A549 (cell line): ENCODE results near the gene TSPAN5. TPM values are rescaled to one million over a fixed set of nuclear protein-coding genes. Genes with fewer than 3 reads are reported as not detected.

Experiments
- ATAC-seq, 2 experiments: fragments of 200-7000 bp in 1 of 2; fragments of >200 bp in 1 of 2; cut with Nextera tagmentation in 1 of 2; cut with Tn5 transposase in 1 of 2; 3 replicates each; pipeline versions ENCODE4 v1.8.0 to v1.9.1; 2018 to 2020; ENCODE audit warnings: mild to moderate bottlenecking in 1 of 2, moderate library complexity in 1 of 2
- CTCF ChIA-PET: fragments of 300-600 bp; sonication (Branson Sonifier 250); formaldehyde crosslinking; extraction: SDS; loops from one replicate; lab custom pipeline; 2021; ENCODE audit warnings: antibody characterized with exemption, inconsistent platforms; lab: Yijun Ruan, JAX
- POLR2A ChIA-PET: fragments of 350-600 bp; formaldehyde crosslinking; extraction: SDS; loops from one replicate; lab custom pipeline; 2021; ENCODE audit warnings: antibody characterized with exemption, inconsistent platforms; lab: Yijun Ruan, JAX
- DNase-seq, 2 experiments: peaks; one replicate each; pipeline versions ENCODE4 v3.0.0 to v3.0.0-alpha.2; 2011 to 2016; ENCODE audit warnings: low read depth in 1 of 2, low spot score in 1 of 2
- FAIRE-seq: peaks from 2 replicates; lab custom pipeline; 2011; peaks lifted over from hg19 to GRCh38; lab: Jason Lieb, UNC
- H3K27ac ChIP-seq, 2 experiments: fragments of >200 bp; sonication (Bioruptor Twin); formaldehyde crosslinking; 3 replicates each; pipeline ENCODE4 v1.5.1; 2016 to 2017
- H3K4me1 ChIP-seq: fragments of >200 bp; sonication (Bioruptor Twin); formaldehyde crosslinking; 3 replicates; pipeline ENCODE4 v1.6.1; 2016
- H3K4me2 ChIP-seq: fragments of >200 bp; sonication (Bioruptor Twin); formaldehyde crosslinking; 3 replicates; pipeline ENCODE4 v1.6.1; 2016
- H3K4me3 ChIP-seq: fragments of >200 bp; sonication (Bioruptor Twin); formaldehyde crosslinking; 3 replicates; pipeline ENCODE4 v1.5.1; 2016
- H3K9me3 ChIP-seq: fragments of >200 bp; sonication (Bioruptor Twin); formaldehyde crosslinking; 3 replicates; pipeline ENCODE4 v1.6.1; 2016
- CBX8 ChIP-seq: fragments of 200-600 bp; sonication (generic); IDR thresholded peaks from 2 replicates; pipeline ENCODE4 v1.6.1; 2016
- CEBPB ChIP-seq, 2 experiments: fragments of >200 bp in 1 of 2; sonication (Bioruptor Twin) in 1 of 2; formaldehyde crosslinking in 1 of 2; IDR thresholded peaks; 2 replicates each; pipeline ENCODE4 v1.6.1; 2012 to 2016
- CHD4 ChIP-seq: fragments of 200-600 bp; sonication (generic); IDR thresholded peaks from 2 replicates; pipeline ENCODE4 v1.6.1; 2016; ENCODE audit warnings: antibody characterized with exemption, mild to moderate bottlenecking, borderline replicate concordance
- EHF ChIP-seq: fragments of 250-450 bp; sonication (Bioruptor Pico); IDR thresholded peaks from 2 replicates; pipeline ENCODE4 v1.5.0; 2020; ENCODE audit warnings: mild to moderate bottlenecking
- ESRRA ChIP-seq: fragments of 150-350 bp; IDR thresholded peaks from 2 replicates; pipeline ENCODE4 v1.6.1; 2014; ENCODE audit warnings: mild to moderate bottlenecking, low read length, borderline replicate concordance
- HEYL ChIP-seq: fragments of 250-450 bp; sonication (Bioruptor Pico); IDR thresholded peaks from 2 replicates; pipeline ENCODE4 v1.8.0; 2021; ENCODE audit warnings: mild to moderate bottlenecking, moderate library complexity
- HOXA7 ChIP-seq: fragments of 250-450 bp; sonication (Bioruptor Pico); IDR thresholded peaks from 2 replicates; pipeline ENCODE4 v1.5.0; 2020; ENCODE audit warnings: mild to moderate bottlenecking, moderate library complexity
- JUN ChIP-seq, 2 experiments: fragments of >200 bp; sonication (Bioruptor Twin); formaldehyde crosslinking; IDR thresholded peaks; 2 replicates in 1 of 2; 3 replicates in 1 of 2; pipeline ENCODE4 v1.6.1; 2016 to 2017
- KDM1A ChIP-seq: fragments of 200-600 bp; sonication (generic); IDR thresholded peaks from 2 replicates; pipeline ENCODE4 v1.6.1; 2016; ENCODE audit warnings: low read depth, mild to moderate bottlenecking
- MAZ ChIP-seq: fragments of 150-350 bp; IDR thresholded peaks from 2 replicates; pipeline ENCODE4 v1.6.1; 2014; ENCODE audit warnings: antibody characterized with exemption, low read depth, low read length, borderline replicate concordance
- NR3C1 ChIP-seq: fragments of >200 bp; sonication (Bioruptor Twin); formaldehyde crosslinking; IDR thresholded peaks from 3 replicates; pipeline ENCODE4 v1.6.1; 2017
- POLR2A ChIP-seq: IDR thresholded peaks from 2 replicates; pipeline ENCODE4 v1.6.1; 2012; ENCODE audit warnings: mild to moderate bottlenecking, low read length
- SMC3 ChIP-seq: fragments of >200 bp; sonication (Bioruptor Twin); formaldehyde crosslinking; IDR thresholded peaks from 3 replicates; pipeline ENCODE4 v1.6.1; 2018; ENCODE audit warnings: inconsistent platforms
- SREBF2 ChIP-seq: fragments of 450-650 bp; IDR thresholded peaks from 2 replicates; pipeline ENCODE4 v1.6.1; 2014; ENCODE audit warnings: mild to moderate bottlenecking, moderate library complexity
- ZC3H11A ChIP-seq: fragments of 450-650 bp; IDR thresholded peaks from 2 replicates; pipeline ENCODE4 v1.6.1; 2014; ENCODE audit warnings: antibody characterized with exemption, mild to moderate bottlenecking
- ZFP36 ChIP-seq: fragments of 450-650 bp; IDR thresholded peaks from 2 replicates; pipeline ENCODE4 v1.6.1; 2014; ENCODE audit warnings: borderline replicate concordance; ENCODE audit not compliant: partially characterized antibody
- WGBS: methylation state at CpG from one replicate; pipeline ENCODE4 v1.1.6; 2017; ENCODE audit errors: missing lambda C conversion rate; 5-methylcytosine and 5-hydroxymethylcytosine counted together
- polyA plus RNA-seq, 4 experiments: library from polyadenylated mRNA; depleted of rRNA in 3 of 4; stranded (reverse); fragments of >200 nt; fragmentation: RNase III in 1 of 4; extraction: RNeasy Plus Mini Kit Qiagen cat#74134 plus additional on column Dnase treatment in 1 of 4; gene quantifications; 2 replicates in 3 of 4; 3 replicates in 1 of 4; pipeline ENCODE4 v1.2.3, GENCODE V29; 2011 to 2017
- TF ChIP-seq, protein P1 (sequence below): IDR thresholded peaks from 2 replicates; pipeline ENCODE4 v1.6.1; 2012; ENCODE audit warnings: low read depth, borderline replicate concordance
- TF ChIP-seq, protein P2 (sequence below): fragments of 150-350 bp; IDR thresholded peaks from 2 replicates; pipeline ENCODE4 v1.6.1; 2014; ENCODE audit warnings: low read depth, mild to moderate bottlenecking, low read length
- TF ChIP-seq, protein P3 (sequence below): fragments of 250-450 bp; sonication (Bioruptor Pico); IDR thresholded peaks from 2 replicates; pipeline ENCODE4 v1.5.0; 2021; ENCODE audit warnings: mild to moderate bottlenecking, moderate library complexity, borderline replicate concordance
- TF ChIP-seq, protein P4 (sequence below): IDR thresholded peaks from 2 replicates; pipeline ENCODE4 v1.6.1; 2012
- TF ChIP-seq, protein P5 (sequence below): fragments of 450-650 bp; IDR thresholded peaks from 2 replicates; pipeline ENCODE4 v1.6.1; 2014; ENCODE audit warnings: antibody characterized with exemption

TSPAN5 gene
- polyA plus RNA-seq, 2 of the 4 experiments (the other 2 are of a cell fraction), result 9.5 to 12.4 TPM

DNA sequence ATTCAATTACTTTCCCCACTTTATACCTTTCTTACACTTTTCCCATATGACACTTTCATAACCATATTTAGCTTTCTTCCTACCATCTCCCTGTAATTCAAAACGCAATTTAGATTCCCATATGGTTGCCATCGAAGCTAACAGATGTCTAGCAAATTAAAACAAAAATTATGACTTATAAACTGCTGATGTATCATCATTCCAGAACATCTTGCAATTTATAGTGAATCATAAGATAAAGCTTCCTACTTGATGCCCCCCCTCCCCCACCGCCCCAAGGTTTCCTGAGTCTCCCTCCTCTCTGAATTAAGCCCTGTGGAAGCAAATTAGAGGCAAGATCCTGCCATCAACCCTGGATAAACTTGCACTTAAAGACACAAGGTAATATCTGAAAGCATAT, 5.4 kb downstream of the TSPAN5 start (continued):
- TF ChIP-seq, protein P1, sequence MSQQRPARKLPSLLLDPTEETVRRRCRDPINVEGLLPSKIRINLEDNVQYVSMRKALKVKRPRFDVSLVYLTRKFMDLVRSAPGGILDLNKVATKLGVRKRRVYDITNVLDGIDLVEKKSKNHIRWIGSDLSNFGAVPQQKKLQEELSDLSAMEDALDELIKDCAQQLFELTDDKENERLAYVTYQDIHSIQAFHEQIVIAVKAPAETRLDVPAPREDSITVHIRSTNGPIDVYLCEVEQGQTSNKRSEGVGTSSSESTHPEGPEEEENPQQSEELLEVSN, result no peak
- TF ChIP-seq JUN (IDR thresholded peaks at IDR 0.05) (no peak), ZFP36 (no peak)
- TF ChIP-seq, protein P2, sequence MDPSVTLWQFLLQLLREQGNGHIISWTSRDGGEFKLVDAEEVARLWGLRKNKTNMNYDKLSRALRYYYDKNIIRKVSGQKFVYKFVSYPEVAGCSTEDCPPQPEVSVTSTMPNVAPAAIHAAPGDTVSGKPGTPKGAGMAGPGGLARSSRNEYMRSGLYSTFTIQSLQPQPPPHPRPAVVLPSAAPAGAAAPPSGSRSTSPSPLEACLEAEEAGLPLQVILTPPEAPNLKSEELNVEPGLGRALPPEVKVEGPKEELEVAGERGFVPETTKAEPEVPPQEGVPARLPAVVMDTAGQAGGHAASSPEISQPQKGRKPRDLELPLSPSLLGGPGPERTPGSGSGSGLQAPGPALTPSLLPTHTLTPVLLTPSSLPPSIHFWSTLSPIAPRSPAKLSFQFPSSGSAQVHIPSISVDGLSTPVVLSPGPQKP, result no peak

DNA sequence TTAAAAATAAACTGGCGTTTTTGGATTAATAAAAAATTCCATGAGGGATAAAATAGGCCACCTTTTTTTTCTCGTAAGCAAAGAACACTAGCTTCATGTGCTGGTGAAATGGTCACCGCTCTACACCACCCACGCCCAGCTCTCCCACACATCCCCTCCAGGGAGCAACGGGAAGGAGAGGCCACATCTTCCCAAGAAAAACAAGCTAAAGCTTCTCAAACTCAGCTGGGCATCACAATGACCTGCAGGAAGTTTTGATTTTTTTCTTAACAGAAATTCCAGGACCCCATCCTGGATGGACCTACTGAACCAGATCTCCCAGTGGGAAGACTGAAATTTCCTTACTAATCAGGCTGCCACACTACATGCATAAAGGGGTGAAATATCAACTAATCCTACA, 9.8 kb downstream of the TSPAN5 start:
- POLR2A ChIA-PET, result no interaction called here
- Histone ChIP-seq H3K4me2 (no peak overlapping the region), H3K4me3 (no peak overlapping the region), H3K4me1 (peaks cover 16% of the 10 kb centered on the region), H3K27ac (no peak overlapping the region), H3K9me3 (0 out of 3 replicates have a peak, but pooled peaks cover 5% of the 10 kb centered on the region)
- DNase-seq (no peak), ATAC-seq (no peak), FAIRE-seq (no peak)
- 87% methylated on average over 5 of the region's 5 CpGs for WGBS
- CTCF ChIA-PET, result interaction anchor here (2.6 kb wide), 1 partner anchor 181 kb away, joined by 7 read pairs; no protein-coding TSS in a partner anchor
- no peak for TF ChIP-seq HOXA7 (CRISPR knock-in tag)
- TF ChIP-seq SREBF2, result no peak
- no peak for TF ChIP-seq CEBPB (IDR thresholded peaks at IDR 0.05)
- TF ChIP-seq CBX8, result no peak
- TF ChIP-seq CHD4, result no peak
- no peak for TF ChIP-seq ESRRA
- no peak for TF ChIP-seq HEYL (CRISPR knock-in tag)
- no peak for TF ChIP-seq NR3C1
- no peak for TF ChIP-seq MAZ
- TF ChIP-seq EHF (CRISPR knock-in tag), result no peak
- TF ChIP-seq, protein P3, sequence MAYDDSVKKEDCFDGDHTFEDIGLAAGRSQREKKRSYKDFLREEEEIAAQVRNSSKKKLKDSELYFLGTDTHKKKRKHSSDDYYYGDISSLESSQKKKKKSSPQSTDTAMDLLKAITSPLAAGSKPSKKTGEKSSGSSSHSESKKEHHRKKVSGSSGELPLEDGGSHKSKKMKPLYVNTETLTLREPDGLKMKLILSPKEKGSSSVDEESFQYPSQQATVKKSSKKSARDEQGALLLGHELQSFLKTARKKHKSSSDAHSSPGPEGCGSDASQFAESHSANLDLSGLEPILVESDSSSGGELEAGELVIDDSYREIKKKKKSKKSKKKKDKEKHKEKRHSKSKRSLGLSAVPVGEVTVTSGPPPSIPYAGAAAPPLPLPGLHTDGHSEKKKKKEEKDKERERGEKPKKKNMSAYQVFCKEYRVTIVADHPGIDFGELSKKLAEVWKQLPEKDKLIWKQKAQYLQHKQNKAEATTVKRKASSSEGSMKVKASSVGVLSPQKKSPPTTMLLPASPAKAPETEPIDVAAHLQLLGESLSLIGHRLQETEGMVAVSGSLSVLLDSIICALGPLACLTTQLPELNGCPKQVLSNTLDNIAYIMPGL (CRISPR knock-in tag), result no peak
- no peak for TF ChIP-seq KDM1A

DNA sequence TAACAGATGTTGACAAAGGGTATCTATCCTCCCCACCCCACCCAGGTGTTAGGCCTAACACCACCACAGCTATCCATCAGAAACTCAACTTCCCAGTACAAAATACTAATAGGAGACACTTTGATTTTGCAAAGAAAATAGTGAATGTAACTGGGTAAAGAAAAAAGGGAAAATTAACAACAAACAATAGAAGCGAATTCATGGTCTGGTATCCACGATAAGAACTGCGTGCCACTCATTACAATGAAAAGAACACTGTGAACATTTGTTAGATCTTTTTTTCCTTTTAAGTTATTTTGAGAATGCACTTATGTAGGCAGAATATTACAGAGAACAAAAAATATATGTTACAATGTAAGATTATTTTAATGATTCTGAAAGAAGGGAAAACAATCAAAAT, 12.0 kb downstream of the TSPAN5 start:
- Histone ChIP-seq H3K4me3 (no peak overlapping the region), H3K9me3 (0 out of 3 replicates have a peak, but pooled peaks cover 5% of the 10 kb centered on the region), H3K27ac (no peak overlapping the region)
- DNase-seq (no peak), ATAC-seq (no peak)
- TF ChIP-seq POLR2A (no peak), ZC3H11A (no peak), SMC3 (no peak)
- TF ChIP-seq, protein P4, sequence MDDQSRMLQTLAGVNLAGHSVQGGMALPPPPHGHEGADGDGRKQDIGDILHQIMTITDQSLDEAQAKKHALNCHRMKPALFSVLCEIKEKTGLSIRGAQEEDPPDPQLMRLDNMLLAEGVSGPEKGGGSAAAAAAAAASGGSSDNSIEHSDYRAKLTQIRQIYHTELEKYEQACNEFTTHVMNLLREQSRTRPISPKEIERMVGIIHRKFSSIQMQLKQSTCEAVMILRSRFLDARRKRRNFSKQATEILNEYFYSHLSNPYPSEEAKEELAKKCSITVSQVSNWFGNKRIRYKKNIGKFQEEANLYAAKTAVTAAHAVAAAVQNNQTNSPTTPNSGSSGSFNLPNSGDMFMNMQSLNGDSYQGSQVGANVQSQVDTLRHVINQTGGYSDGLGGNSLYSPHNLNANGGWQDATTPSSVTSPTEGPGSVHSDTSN, result no peak
- TF ChIP-seq, protein P5, sequence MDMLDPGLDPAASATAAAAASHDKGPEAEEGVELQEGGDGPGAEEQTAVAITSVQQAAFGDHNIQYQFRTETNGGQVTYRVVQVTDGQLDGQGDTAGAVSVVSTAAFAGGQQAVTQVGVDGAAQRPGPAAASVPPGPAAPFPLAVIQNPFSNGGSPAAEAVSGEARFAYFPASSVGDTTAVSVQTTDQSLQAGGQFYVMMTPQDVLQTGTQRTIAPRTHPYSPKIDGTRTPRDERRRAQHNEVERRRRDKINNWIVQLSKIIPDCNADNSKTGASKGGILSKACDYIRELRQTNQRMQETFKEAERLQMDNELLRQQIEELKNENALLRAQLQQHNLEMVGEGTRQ, result no peak
- TF ChIP-seq, all 56 proteins: peak for 0
- FAIRE-seq, result no peak
- no peak overlapping the region for H3K4me2 ChIP-seq
- POLR2A ChIA-PET, result no interaction called here
- H3K4me1 ChIP-seq, result peaks cover 31% of the 10 kb centered on the region
- CTCF ChIA-PET, result no interaction called here
- WGBS, result 93% methylated on average over 3 of the region's 3 CpGs
